Measurements from ENCODE around the gene FRK. TPM values are rescaled to one million over a fixed set of nuclear protein-coding genes. Genes with fewer than 3 reads are reported as not detected.

The FRK gene
- total and polyA plus RNA-seq, 2 experiments from 2014 or later, result 2.7 to 16.9 TPM

DNA sequence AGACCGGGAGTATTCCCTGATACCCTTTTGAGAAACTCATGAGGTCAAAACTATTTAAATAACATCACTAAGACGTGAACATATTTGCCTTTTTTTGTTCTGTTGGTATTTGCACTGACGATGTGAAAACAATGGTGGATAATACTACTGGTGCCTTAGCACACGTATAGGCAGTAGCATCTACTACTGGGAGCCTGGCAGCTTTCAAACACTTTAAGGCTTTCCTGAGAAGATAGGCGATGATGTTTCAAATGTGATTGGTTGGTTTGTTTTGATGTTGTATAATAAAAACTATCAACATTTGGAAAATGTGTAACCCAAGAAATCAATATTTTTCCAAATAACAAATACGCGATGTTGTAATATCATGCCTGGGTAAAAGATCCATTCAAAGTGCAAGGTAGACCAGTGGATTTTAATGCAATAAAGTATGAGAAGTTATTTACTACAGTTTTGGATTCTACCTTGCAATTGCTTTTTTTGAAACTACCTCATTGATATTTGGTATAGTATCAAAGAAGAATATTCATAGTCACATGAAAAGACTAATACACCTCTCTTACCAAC is 166.2 kb downstream of the FRK start:
- no peak overlapping the region for H3K27ac ChIP-seq
- no peaks in the 10 kb centered on the region for H3K9me3 ChIP-seq (ENCODE audit: low read depth)
- no peaks in the 10 kb centered on the region for H3K79me2 ChIP-seq
- H2AFZ ChIP-seq, result no peak overlapping the region
- WGBS (ENCODE audit: low lambda C conversion rate, missing lambda C conversion rate), result 72% methylated on average over 7 of the region's 7 CpGs
- no peaks in the 10 kb centered on the region for H4K20me1 ChIP-seq (ENCODE audit: insufficient read depth, poor library complexity, severe bottlenecking)
- no peaks in the 10 kb centered on the region for H3K9me2 ChIP-seq (replicated peaks; ENCODE audit: insufficient read depth)
- H3K27me3 ChIP-seq, result no peaks in the 10 kb centered on the region
- no peak overlapping the region for H3K4me2 ChIP-seq
- H3K36me3 ChIP-seq (replicated peaks; ENCODE audit: insufficient read depth, low read depth), result no peaks in the 10 kb centered on the region
- TF ChIP-seq EZH2phosphoT487 (IDR thresholded peaks at IDR 0.05; ENCODE audit: low read depth, severe bottlenecking, unreplicated experiment) (no peak), EZH2 (IDR thresholded peaks at IDR 0.05; ENCODE audit: borderline replicate concordance) (no peak)
- TF ChIP-seq, protein P1, sequence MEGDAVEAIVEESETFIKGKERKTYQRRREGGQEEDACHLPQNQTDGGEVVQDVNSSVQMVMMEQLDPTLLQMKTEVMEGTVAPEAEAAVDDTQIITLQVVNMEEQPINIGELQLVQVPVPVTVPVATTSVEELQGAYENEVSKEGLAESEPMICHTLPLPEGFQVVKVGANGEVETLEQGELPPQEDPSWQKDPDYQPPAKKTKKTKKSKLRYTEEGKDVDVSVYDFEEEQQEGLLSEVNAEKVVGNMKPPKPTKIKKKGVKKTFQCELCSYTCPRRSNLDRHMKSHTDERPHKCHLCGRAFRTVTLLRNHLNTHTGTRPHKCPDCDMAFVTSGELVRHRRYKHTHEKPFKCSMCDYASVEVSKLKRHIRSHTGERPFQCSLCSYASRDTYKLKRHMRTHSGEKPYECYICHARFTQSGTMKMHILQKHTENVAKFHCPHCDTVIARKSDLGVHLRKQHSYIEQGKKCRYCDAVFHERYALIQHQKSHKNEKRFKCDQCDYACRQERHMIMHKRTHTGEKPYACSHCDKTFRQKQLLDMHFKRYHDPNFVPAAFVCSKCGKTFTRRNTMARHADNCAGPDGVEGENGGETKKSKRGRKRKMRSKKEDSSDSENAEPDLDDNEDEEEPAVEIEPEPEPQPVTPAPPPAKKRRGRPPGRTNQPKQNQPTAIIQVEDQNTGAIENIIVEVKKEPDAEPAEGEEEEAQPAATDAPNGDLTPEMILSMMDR (IDR thresholded peaks at IDR 0.05; ENCODE audit: poor library complexity), result no peak
- DNase-seq (ENCODE audit: low spot score), result no peak
- H3K4me1 ChIP-seq (ENCODE audit: insufficient read depth), result no peaks in the 10 kb centered on the region
- H3K4me3 ChIP-seq, result no peak overlapping the region

DNA sequence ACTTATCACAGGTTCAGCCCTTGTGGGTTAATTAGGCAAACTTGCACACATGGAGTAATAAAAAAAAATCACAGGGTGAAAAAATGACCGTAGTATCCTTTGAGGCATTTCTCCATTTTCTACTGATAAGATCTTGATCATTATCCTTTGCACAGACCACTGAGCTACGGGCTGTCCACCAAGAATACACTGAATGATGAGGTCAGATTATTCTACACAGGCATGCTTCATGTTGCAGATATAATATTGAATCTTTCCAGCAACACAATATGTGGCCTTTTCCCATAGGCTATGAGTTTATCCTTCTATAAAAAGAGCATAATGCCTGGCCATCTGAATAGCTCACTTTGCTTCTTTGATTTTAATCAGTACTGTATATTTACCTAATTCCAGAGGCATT is 168.9 kb downstream of the FRK start:
- H4K20me1 ChIP-seq (ENCODE audit: insufficient read depth, poor library complexity, severe bottlenecking), result no peaks in the 10 kb centered on the region
- H3K4me1 ChIP-seq (ENCODE audit: insufficient read depth), result no peaks in the 10 kb centered on the region
- no peaks in the 10 kb centered on the region for H3K9me3 ChIP-seq (ENCODE audit: low read depth)
- H3K27ac ChIP-seq, result no peak overlapping the region
- 65% methylated on average over 2 of the region's 2 CpGs for whole genome bisulfite sequencing (ENCODE audit: low lambda C conversion rate, missing lambda C conversion rate)
- no peak overlapping the region for H2AFZ ChIP-seq
- no peaks in the 10 kb centered on the region for H3K27me3 ChIP-seq
- H3K4me2 ChIP-seq, result no peak overlapping the region
- no peaks in the 10 kb centered on the region for H3K36me3 ChIP-seq (replicated peaks; ENCODE audit: insufficient read depth, low read depth)
- H3K4me3 ChIP-seq, result no peak overlapping the region
- H3K79me2 ChIP-seq, result no peaks in the 10 kb centered on the region
- no peak for TF ChIP-seq EZH2 (IDR thresholded peaks at IDR 0.05; ENCODE audit: borderline replicate concordance)
- TF ChIP-seq, protein P1 (IDR thresholded peaks at IDR 0.05; ENCODE audit: poor library complexity), result no peak
- no peak for TF ChIP-seq EZH2phosphoT487 (IDR thresholded peaks at IDR 0.05; ENCODE audit: low read depth, severe bottlenecking, unreplicated experiment)
- DNase-seq (ENCODE audit: low spot score), result no peak
- no peaks in the 10 kb centered on the region for H3K9me2 ChIP-seq (replicated peaks; ENCODE audit: insufficient read depth)

DNA sequence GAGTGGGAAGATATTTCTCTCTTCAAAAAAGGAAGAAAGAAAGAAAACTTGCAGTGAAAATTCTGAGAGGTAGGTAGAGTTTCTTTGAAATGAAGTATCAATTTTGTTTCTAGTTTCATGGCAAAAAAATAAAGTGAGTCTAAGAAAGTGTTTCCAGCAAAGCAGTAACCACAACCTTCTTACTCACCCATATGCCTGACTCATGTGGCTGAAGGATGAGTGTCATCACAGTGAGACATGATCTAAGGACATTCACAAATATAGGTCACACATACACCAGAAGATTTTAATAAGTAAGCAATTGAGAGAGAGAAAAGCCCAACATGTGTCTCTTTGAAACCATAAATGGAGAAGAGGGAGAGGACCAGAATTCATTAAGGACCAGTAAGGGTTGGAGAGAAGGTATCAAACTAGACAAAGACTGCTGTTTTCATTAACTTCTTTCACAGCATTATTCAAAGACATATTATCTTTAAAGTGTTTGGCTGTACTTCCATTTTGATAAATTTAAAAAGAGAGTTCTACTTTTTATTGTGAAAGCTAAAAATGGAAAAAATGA is 169.5 kb downstream of the FRK start:
- Histone ChIP-seq H3K4me2 (no peak overlapping the region), H3K4me3 (no peak overlapping the region), H3K4me1 (ENCODE audit: insufficient read depth) (no peaks in the 10 kb centered on the region), H3K27me3 (no peaks in the 10 kb centered on the region), H3K9me2 (replicated peaks; ENCODE audit: insufficient read depth) (no peaks in the 10 kb centered on the region), H3K27ac (no peak overlapping the region), H2AFZ (no peak overlapping the region), H3K9me3 (ENCODE audit: low read depth) (no peaks in the 10 kb centered on the region), H3K36me3 (replicated peaks; ENCODE audit: insufficient read depth, low read depth) (no peaks in the 10 kb centered on the region), H4K20me1 (ENCODE audit: insufficient read depth, poor library complexity, severe bottlenecking) (no peaks in the 10 kb centered on the region), H3K79me2 (no peaks in the 10 kb centered on the region)
- no peak for DNase-seq (ENCODE audit: low spot score)
- TF ChIP-seq EZH2 (IDR thresholded peaks at IDR 0.05; ENCODE audit: borderline replicate concordance) (no peak), EZH2phosphoT487 (IDR thresholded peaks at IDR 0.05; ENCODE audit: low read depth, severe bottlenecking, unreplicated experiment) (no peak)
- TF ChIP-seq, protein P1 (IDR thresholded peaks at IDR 0.05; ENCODE audit: poor library complexity), result no peak
